Activated CD4-positive, alpha-beta T cell treated with anti-CD3 and anti-CD28 coated beads for 4 hours (primary cell): ENCODE results near the gene CARS2.
A peak's percentile ranks its signal among the peaks of the same experiment; 100 is the strongest.
"Not testable (repeated sequence)": the region's sequence is repeated elsewhere in the genome, so short reads cannot be mapped to it uniquely, and the experiment has no call there.

Source experiments
- DNase-seq, 2 donors: peaks; one replicate each; pipeline ENCODE4 v3.0.0-alpha.2; 2020

Gene CARS2

DNA sequence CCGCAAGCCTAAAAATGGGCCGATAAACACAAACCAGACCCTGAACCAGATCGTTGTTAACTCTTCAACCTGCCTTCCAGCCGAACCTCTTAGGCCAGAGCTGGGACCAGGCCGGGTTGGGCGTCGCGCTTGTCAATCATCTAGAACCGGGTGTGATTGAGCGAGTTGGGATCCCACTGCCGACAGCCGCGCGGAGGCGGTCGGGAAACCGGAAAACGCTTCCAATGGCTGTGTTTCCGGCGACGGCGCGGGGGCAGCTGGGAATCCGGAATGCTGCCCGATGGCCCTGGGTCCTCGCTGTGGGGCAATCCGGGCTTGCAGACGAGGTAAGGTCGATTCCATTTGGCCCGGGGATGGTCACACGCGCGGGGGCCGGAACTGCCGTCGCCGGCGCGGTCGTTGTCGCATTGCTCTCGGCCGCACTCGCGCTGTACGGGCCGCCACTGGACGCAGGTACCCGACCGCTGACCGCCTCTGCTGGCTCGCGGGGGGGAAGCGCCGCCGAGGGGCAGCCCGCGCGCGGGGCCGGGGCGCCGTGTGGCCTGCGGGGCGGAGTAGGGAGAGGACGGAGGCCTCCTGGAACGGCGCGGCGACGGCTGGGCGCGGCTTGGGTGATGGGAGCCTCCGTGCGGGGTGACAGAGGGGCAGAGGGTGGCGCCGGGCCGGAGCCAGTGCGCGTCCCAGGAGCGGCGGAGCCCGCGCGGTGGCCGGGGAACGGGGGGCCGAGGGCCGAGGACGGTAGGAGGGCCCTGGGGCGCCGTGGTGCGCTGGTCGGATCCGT, 90.4 kb downstream of the CARS2 start, which contains the start of gene NAXD:
Gene NAXD (plus strand): TSS at position 224 of the 781 bp plus-strand sequence. CDS start 57 bp downstream, at position 281.
- peak; percentile 64 to 74 for DNase-seq

DNA sequence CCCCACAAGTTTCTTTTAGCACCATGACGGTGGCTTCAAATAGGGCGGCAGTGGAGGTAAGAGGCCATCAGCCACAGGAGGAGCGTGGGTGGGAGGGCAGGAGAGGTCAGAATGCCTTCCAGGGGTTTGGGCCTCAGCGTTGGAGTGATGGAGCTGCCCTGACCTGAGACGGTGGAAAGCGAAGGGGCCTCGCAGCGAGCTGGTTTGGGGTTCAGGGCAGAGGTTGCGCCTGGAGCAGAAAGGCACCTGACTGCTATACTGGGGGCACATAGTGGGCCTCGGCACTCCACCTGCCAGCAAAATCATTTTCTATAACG, 91.0 kb downstream of the CARS2 start:
- DNase-seq, result no peak

- DNase-seq, result no peak
These were observed 94.8 kb downstream of the CARS2 start for GRCh38 chr13:110610955-110611595.

DNA sequence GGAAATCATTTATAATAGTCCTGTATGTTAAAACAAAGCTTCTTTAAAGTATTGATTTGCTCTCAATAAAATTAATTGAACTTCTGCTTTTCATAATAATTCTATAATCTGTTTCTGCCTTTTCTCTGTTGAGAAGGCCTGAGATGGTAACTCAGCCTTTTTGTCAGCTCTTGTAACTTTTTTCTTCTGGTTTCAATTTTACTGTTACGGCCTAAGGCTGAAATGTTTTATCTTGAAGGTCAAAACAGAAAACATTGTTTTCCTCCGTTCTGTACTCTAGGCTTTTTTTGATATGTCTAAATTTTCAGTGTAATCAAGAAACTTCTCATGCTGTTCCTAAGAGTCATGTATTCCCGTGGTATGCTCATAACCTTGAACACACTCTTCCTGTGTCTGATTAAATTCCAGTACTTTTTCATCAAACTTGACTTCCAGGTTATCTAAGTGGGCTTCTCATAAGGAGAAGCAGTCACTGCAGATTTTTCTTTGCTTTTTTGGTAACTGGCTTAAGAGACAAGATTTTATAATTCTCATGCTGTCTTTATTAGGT, 98.2 kb downstream of the CARS2 start:
- DNase-seq, result no peak

DNA sequence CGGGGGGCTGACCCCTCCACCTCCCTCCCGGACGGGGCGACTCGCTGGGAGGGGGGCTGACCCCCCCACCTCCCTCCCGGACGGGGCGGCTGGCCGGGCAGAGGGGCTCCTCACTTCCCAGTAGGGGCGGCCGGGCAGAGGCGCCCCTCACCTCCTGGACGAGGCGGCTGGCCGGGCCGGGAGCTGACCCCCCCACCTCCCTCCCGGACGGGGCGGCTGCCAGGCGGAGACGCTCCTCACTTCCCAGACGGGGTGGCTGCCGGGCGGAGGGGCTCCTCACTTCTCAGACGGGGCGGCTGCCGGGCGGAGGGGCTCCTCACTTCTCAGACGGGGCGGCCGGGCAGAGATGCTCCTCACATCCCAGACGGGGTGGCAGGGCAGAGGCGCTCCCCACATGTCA, 99.6 kb downstream of the CARS2 start:
- not testable (repeated sequence) for DNase-seq

DNA sequence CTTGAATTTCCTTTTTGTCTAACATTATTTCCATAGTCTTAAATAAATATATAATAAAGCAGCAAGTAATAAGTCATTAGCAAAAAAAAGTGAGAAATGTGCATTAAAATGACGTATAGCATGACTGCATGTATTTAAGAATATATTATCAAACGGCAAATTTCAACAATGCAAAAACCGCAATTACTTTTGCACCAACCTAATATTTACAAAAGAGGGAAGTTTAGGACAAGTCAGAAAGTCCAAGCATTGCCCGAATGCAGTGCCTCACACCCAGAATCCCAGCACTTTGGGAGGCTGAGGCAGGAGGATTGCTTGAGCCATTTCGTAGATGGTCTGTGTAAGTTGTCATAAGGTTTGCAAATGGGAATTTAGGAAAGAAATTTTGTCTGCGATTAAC, 100.8 kb downstream of the CARS2 start:
- no peak for DNase-seq

- DNase-seq, result no peak
These were observed 104.9 kb downstream of the CARS2 start for GRCh38 chr13:110600980-110601379.

DNA sequence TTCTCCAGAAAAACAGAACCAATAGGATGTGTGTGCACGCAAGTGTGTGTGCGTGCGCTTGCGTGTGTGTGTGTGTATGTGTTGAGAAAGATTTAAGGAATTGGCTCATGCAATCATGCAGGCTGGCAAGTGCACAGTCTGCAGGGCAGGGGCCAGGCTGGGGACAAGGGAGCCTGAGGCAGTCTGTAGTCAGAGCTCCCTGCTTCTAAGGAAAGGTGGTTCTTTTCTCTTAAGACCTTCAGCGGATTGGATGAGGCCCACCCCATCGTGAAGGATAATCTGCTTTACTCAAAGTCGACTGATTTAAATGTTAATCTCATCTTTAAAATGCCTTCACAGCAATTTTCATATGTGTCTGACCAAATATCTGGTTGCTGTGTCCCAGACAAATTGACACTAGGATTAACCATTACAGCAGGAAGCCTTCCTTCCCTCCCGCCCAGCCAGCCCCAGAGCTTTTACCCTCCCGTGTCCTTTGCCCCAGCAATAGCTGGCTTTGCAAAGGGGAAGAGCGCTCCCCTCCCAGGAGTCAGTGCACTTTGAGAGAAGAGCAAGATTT, 105.6 kb downstream of the CARS2 start:
- DNase-seq, result no peak

- no peak for DNase-seq
These were observed 108.8 kb downstream of the CARS2 start for GRCh38 chr13:110597041-110597689.

DNA sequence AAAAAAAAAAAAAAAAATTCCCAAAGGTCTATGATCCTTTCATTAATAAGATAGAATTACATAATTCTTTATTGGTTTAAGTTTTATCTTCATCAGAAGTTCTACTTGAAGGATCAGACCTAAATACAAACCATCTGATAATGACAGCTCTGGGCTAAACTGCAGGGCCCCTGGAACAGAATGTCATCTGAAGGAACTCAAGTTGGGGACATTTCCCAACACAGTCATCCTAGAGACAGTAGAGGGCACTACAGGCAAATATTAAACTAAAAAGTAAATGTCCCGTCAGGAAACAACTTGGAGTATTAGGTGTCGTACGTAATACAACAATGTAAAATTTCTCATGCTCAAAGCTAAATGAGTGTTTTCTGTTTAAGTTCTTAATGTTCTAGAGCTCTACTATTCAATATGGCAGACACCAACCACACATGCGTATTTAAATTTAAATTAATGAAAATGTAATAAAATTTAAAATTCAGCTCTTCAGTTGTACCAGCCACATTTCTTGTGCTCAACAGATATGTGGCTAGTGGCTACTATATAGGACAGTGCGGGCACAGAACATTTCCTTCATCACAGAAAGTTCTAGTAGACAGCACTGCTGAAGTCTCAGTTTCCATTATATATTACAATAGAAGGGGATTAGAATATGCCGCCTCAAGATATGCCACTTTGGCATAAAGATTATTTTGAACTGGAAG, 112.3 kb downstream of the CARS2 start:
- peak in 1 of 2 donors; percentile 11 for DNase-seq

- DNase-seq, result no peak
These were observed 113.3 kb downstream of the CARS2 start for GRCh38 chr13:110592665-110593064.
